Keratinocyte (primary cell): Measurements from ENCODE around the gene RERE. TPM values are rescaled to one million over a fixed set of nuclear protein-coding genes. Genes with fewer than 3 reads are reported as not detected.

ENCODE experiments used
- DNase-seq: peaks from one replicate; pipeline ENCODE4 v3.0.0-alpha.2; 2011; ENCODE audit warnings: low read depth, missing footprints, low spot score
- FAIRE-seq: peaks from 2 replicates; lab custom pipeline; 2011; peaks lifted over from hg19 to GRCh38; lab: Jason Lieb, UNC
- H2AFZ ChIP-seq: 2 replicates; pipeline ENCODE4 v1.6.0; 2012; ENCODE audit warnings: low read length, control low read depth, inconsistent platforms; ENCODE audit not compliant: control insufficient read depth
- H3K27ac ChIP-seq: 2 replicates; pipeline ENCODE4 v1.5.1; 2011; ENCODE audit warnings: low read length; ENCODE audit not compliant: control insufficient read depth, insufficient read depth
- H3K27me3 ChIP-seq: 3 replicates; pipeline ENCODE4 v1.6.0; 2011; ENCODE audit warnings: low read length; ENCODE audit not compliant: control insufficient read depth, insufficient read depth; ENCODE audit errors: extremely low read depth
- H3K36me3 ChIP-seq, 2 experiments: 2 replicates in 1 of 2; 3 replicates in 1 of 2; pipeline ENCODE4 v1.5.1; 2011; ENCODE audit warnings: low read length in 2 of 2, mild to moderate bottlenecking in 1 of 2; ENCODE audit not compliant: control insufficient read depth in 2 of 2, insufficient read depth in 2 of 2; ENCODE audit errors: extremely low read depth in 1 of 2
- H3K4me1 ChIP-seq: 3 replicates; pipeline ENCODE4 v1.5.1; 2011; ENCODE audit warnings: low read length; ENCODE audit not compliant: control insufficient read depth, insufficient read depth; ENCODE audit errors: extremely low read depth
- H3K4me2 ChIP-seq: 3 replicates; pipeline ENCODE4 v1.6.0; 2011; ENCODE audit warnings: low read depth, low read length; ENCODE audit not compliant: control insufficient read depth, insufficient read depth; ENCODE audit errors: extremely low read depth
- H3K4me3 ChIP-seq, 3 experiments: fragments of 200-600 bp in 1 of 3; sonication (generic) in 1 of 3; 2 replicates in 2 of 3; 3 replicates in 1 of 3; pipeline ENCODE4 v1.5.1; 2011 to 2016; ENCODE audit warnings: low read length in 3 of 3, mild to moderate bottlenecking in 3 of 3, control low read depth in 2 of 3, inconsistent platforms in 1 of 3, low read depth in 1 of 3, mixed read lengths in 1 of 3, mixed run types in 1 of 3, moderate library complexity in 1 of 3; ENCODE audit not compliant: control insufficient read depth in 2 of 3, insufficient read depth in 2 of 3; ENCODE audit errors: extremely low read depth in 1 of 3
- H3K79me2 ChIP-seq: 2 replicates; pipeline ENCODE4 v1.6.0; 2012; ENCODE audit warnings: low read length; ENCODE audit not compliant: control insufficient read depth, insufficient read depth
- H3K9ac ChIP-seq: 3 replicates; pipeline ENCODE4 v1.6.0; 2011; ENCODE audit warnings: low read length; ENCODE audit not compliant: control insufficient read depth, insufficient read depth; ENCODE audit errors: extremely low read depth
- H3K9me1 ChIP-seq: 3 replicates; pipeline ENCODE4 v1.6.0; 2011; ENCODE audit warnings: low read length; ENCODE audit not compliant: control insufficient read depth, insufficient read depth; ENCODE audit errors: extremely low read depth
- H3K9me3 ChIP-seq: 2 replicates; pipeline ENCODE4 v1.5.1; 2012; ENCODE audit warnings: low read depth, low read length; ENCODE audit not compliant: control insufficient read depth
- H4K20me1 ChIP-seq: 3 replicates; pipeline ENCODE4 v1.6.0; 2011; ENCODE audit warnings: low read length; ENCODE audit not compliant: control insufficient read depth, insufficient read depth; ENCODE audit errors: extremely low read depth
- EZH2 ChIP-seq: IDR thresholded peaks from one replicate; pipeline ENCODE4 v1.6.1; 2012; ENCODE audit warnings: inconsistent platforms, mild to moderate bottlenecking, low read length, moderate library complexity
- dilution Hi-C: fragments of 300-500 bp; cut with MboI; formaldehyde crosslinking; loops from one replicate; pipeline ENCODE4 v1.7.0; 2020; ENCODE audit warnings: low sequenced_read_pairs; ENCODE audit not compliant: extremely low pct_ligation_motif_present
- polyA plus RNA-seq, 5 experiments: library from polyadenylated mRNA; depleted of rRNA in 3 of 5; stranded (reverse) in 3 of 5; stranded (forward) in 1 of 5; unstranded in 1 of 5; fragments of >200 nt; gene quantifications; 1 replicate in 1 of 5; 2 replicates in 3 of 5; 3 replicates in 1 of 5; pipeline versions ENCODE4 v1.2.1 to v1.2.3, GENCODE V29; 2011 to 2012; ENCODE audit warnings: missing spikeins in 2 of 5, low read depth in 1 of 5, low replicate concordance in 1 of 5
- TF ChIP-seq, protein P1 (sequence below), 3 experiments: IDR thresholded peaks in 1 of 3; conservative IDR thresholded peaks in 1 of 3; optimal IDR thresholded peaks in 1 of 3; 2 replicates in 2 of 3; 3 replicates in 1 of 3; pipeline versions ENCODE3 to v1.5.1; 2011; ENCODE audit warnings: low read length in 3 of 3, mild to moderate bottlenecking in 3 of 3, moderate library complexity in 2 of 3, control low read depth in 1 of 3, inconsistent platforms in 1 of 3; ENCODE audit not compliant: insufficient read depth in 2 of 3; ENCODE audit errors: extremely low read depth in 1 of 3

Gene RERE
- polyA plus RNA-seq, 1 donor (not counting 4 experiments of a cell fraction or from before 2014, with no cell fraction given) = 3.8 TPM

DNA sequence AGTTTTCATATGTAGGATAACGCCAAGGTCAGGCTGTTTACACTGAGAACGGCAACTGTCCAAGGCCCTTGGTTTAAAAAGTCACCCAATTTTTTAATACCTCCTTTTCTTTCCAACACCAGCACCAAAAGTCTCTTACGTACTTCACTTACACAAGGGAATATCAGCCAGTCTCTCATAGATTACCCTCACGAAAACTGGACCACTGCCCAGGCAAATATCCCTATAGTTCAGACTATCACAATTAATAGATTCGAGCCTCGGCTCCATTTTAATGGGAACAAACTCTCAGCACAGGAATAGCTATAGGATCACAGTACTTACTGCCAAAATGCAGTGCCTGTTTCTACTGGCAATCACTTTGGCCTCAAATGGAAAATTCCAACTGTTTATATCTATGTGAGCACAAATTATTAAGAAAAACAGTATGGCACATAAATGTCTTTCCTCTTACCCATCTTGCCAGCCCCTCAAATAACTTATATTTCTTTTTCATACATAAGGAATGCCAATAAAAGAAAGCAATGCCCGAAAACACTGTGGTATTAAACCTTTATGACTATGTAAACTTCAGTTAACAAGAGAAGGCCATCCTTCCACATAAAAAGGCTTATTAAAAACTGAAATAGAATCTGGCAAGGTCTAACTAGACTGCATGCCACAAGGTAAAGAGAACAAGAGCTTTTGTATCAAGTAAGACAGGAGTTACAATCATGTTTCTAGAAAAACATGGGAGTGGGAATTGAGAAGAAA, 401.7 kb downstream of the RERE start:
- H3K9me1 ChIP-seq = no peaks in the 10 kb centered on the region
- no peak for TF ChIP-seq EZH2
- TF ChIP-seq, protein P1, sequence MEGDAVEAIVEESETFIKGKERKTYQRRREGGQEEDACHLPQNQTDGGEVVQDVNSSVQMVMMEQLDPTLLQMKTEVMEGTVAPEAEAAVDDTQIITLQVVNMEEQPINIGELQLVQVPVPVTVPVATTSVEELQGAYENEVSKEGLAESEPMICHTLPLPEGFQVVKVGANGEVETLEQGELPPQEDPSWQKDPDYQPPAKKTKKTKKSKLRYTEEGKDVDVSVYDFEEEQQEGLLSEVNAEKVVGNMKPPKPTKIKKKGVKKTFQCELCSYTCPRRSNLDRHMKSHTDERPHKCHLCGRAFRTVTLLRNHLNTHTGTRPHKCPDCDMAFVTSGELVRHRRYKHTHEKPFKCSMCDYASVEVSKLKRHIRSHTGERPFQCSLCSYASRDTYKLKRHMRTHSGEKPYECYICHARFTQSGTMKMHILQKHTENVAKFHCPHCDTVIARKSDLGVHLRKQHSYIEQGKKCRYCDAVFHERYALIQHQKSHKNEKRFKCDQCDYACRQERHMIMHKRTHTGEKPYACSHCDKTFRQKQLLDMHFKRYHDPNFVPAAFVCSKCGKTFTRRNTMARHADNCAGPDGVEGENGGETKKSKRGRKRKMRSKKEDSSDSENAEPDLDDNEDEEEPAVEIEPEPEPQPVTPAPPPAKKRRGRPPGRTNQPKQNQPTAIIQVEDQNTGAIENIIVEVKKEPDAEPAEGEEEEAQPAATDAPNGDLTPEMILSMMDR (optimal IDR thresholded peaks at IDR 0.05 in 1 of 3, IDR thresholded peaks at IDR 0.05 in 1 of 3, conservative IDR thresholded peaks at IDR 0.05 in 1 of 3; ENCODE audit: extremely low read depth in 1 of 3, insufficient read depth in 2 of 3, low read length in 3 of 3) = no peak
- FAIRE-seq (no peak), DNase-seq (no peak)
- H3K36me3 ChIP-seq = peaks cover 10 to 18% of the 10 kb centered on the region in 2 experiments
- no peaks in the 10 kb centered on the region for H3K9me3 ChIP-seq
- H3K27me3 ChIP-seq = no peaks in the 10 kb centered on the region
- H3K9ac ChIP-seq = no peak overlapping the region
- no peak overlapping the region for H3K4me2 ChIP-seq
- dilution Hi-C loops = no loop called here
- H3K27ac ChIP-seq = no peak overlapping the region
- no peaks in the 10 kb centered on the region for H4K20me1 ChIP-seq
- H3K4me3 ChIP-seq = no peak overlapping the region
- H3K4me1 ChIP-seq = peaks cover 24% of the 10 kb centered on the region
- peaks cover 22% of the 10 kb centered on the region for H3K79me2 ChIP-seq
- H2AFZ ChIP-seq = no peak overlapping the region

DNA sequence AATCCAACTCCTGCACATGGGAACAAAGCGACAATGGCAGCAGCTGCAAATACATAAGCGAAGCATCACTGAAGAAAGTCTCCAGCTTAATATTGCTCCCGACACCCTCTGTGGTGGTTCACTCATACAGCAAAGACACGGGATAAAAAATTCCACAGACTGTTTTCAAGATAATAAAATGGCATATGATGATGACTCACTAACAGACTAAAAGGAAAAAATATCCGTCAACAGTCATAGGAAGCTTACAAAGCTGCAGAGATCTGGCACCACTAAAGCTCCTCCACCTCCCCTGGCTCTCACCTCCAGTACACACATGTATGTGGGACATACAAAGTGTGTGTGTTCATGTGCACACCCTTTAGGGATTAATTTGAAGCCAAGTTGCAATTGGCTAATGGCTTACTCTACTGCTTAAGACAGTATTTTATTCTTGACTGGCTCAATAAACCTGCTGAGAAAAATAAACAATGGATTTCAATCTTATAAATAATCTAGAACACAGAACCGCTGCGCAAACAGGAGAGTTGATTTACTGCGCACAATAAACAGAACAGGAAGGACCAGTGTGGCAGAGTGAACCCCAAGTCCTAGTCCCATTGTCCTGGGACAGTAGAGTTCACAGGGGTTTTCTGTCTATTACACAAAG, 405.1 kb downstream of the RERE start:
- dilution Hi-C loops = no loop called here
- H3K79me2 ChIP-seq = peaks cover 26% of the 10 kb centered on the region
- H3K27ac ChIP-seq = peak overlapping the region; percentile 62
- peak; percentile 89 for FAIRE-seq
- peaks cover 28% of the 10 kb centered on the region for H3K4me1 ChIP-seq
- H3K36me3 ChIP-seq = peaks cover 4 to 17% of the 10 kb centered on the region in 2 experiments
- H3K9me3 ChIP-seq = no peaks in the 10 kb centered on the region
- DNase-seq = peak; percentile 21
- TF ChIP-seq, protein P1 (optimal IDR thresholded peaks at IDR 0.05 in 1 of 3, IDR thresholded peaks at IDR 0.05 in 1 of 3, conservative IDR thresholded peaks at IDR 0.05 in 1 of 3; ENCODE audit: extremely low read depth in 1 of 3, insufficient read depth in 2 of 3, low read length in 3 of 3) = no peak
- no peak for TF ChIP-seq EZH2
- peak overlapping the region; percentile 34 for H3K9ac ChIP-seq
- H3K9me1 ChIP-seq = peaks cover 2% of the 10 kb centered on the region
- H2AFZ ChIP-seq = no peak overlapping the region
- peaks cover 4% of the 10 kb centered on the region for H4K20me1 ChIP-seq
- H3K4me3 ChIP-seq = no peak overlapping the region
- H3K4me2 ChIP-seq = peak overlapping the region; percentile 35
- no peaks in the 10 kb centered on the region for H3K27me3 ChIP-seq
